ENCODE data around the gene GSE1. TPM values are rescaled to one million over a fixed set of nuclear protein-coding genes. Genes with fewer than 3 reads are reported as not detected.
A peak's percentile ranks its signal among the peaks of the same experiment; 100 is the strongest.

The GSE1 gene
- total RNA-seq, 1 donor from 2014 or later: 87.2 TPM

GRCh38 chr16:85586380-85587104, 26.6 kb upstream of the GSE1 start:
- intact Hi-C loops (cut with DNase I): no loop called here
- no peaks in the 10 kb centered on the region for H3K9me3 ChIP-seq
- H3K27me3 ChIP-seq: no peaks in the 10 kb centered on the region
- no peak for TF ChIP-seq CTCF (IDR thresholded peaks at IDR 0.05)
- DNase-seq (no peak), ATAC-seq (peak; percentile 18)
- no peak overlapping the region for H3K4me3 ChIP-seq
- H3K4me1 ChIP-seq: peaks cover 16% of the 10 kb centered on the region
- no peaks in the 10 kb centered on the region for H3K36me3 ChIP-seq
- H3K27ac ChIP-seq: no peak overlapping the region

- no peaks in the 10 kb centered on the region for H3K36me3 ChIP-seq
- no peak overlapping the region for H3K4me3 ChIP-seq
- H3K9me3 ChIP-seq: no peaks in the 10 kb centered on the region
- H3K27ac ChIP-seq: no peak overlapping the region
- ATAC-seq: no peak
- H3K27me3 ChIP-seq: no peaks in the 10 kb centered on the region
- peaks cover 3% of the 10 kb centered on the region for H3K4me1 ChIP-seq
- intact Hi-C loops (cut with DNase I): no loop called here
- no peak for TF ChIP-seq CTCF (IDR thresholded peaks at IDR 0.05)
- no peak for DNase-seq
Observed at GRCh38 chr16:85587762-85588556, 25.2 kb upstream of the GSE1 start.

- ATAC-seq (no peak), DNase-seq (no peak)
- Histone ChIP-seq H3K4me1 (no peaks in the 10 kb centered on the region), H3K36me3 (no peaks in the 10 kb centered on the region), H3K27ac (no peak overlapping the region), H3K27me3 (no peaks in the 10 kb centered on the region), H3K4me3 (no peak overlapping the region), H3K9me3 (no peaks in the 10 kb centered on the region)
- no peak for TF ChIP-seq CTCF (IDR thresholded peaks at IDR 0.05)
- intact Hi-C loops (cut with DNase I): no loop called here
Observed at GRCh38 chr16:85588562-85589503, 24.3 kb upstream of the GSE1 start.

GRCh38 chr16:85589688-85590505, 23.2 kb upstream of the GSE1 start:
- no peak for DNase-seq
- no peak for TF ChIP-seq CTCF (IDR thresholded peaks at IDR 0.05)
- H3K27me3 ChIP-seq: no peaks in the 10 kb centered on the region
- H3K9me3 ChIP-seq: no peaks in the 10 kb centered on the region
- H3K36me3 ChIP-seq: no peaks in the 10 kb centered on the region
- no peak overlapping the region for H3K27ac ChIP-seq
- ATAC-seq: no peak
- H3K4me1 ChIP-seq: no peaks in the 10 kb centered on the region
- H3K4me3 ChIP-seq: no peak overlapping the region
- intact Hi-C loops (cut with DNase I): no loop called here

GRCh38 chr16:85590506-85590832, 22.7 kb upstream of the GSE1 start:
- Histone ChIP-seq H3K36me3 (no peaks in the 10 kb centered on the region), H3K27me3 (no peaks in the 10 kb centered on the region), H3K27ac (no peak overlapping the region), H3K9me3 (no peaks in the 10 kb centered on the region), H3K4me1 (no peaks in the 10 kb centered on the region), H3K4me3 (no peak overlapping the region)
- intact Hi-C loops (cut with DNase I): no loop called here
- no peak for TF ChIP-seq CTCF (IDR thresholded peaks at IDR 0.05)
- DNase-seq: no peak
- ATAC-seq: no peak

Measured in upper lobe of right lung (tissue), 1 donor.